ENCODE data around the gene BUD13. TPM values are rescaled to one million over a fixed set of nuclear protein-coding genes. Genes with fewer than 3 reads are reported as not detected.

Gene BUD13
- total and polyA plus RNA-seq, 2 of the 13 experiments (the other 11 are each of a cell fraction or from before 2014, with no cell fraction given), result 13.3 to 25.9 TPM

DNA sequence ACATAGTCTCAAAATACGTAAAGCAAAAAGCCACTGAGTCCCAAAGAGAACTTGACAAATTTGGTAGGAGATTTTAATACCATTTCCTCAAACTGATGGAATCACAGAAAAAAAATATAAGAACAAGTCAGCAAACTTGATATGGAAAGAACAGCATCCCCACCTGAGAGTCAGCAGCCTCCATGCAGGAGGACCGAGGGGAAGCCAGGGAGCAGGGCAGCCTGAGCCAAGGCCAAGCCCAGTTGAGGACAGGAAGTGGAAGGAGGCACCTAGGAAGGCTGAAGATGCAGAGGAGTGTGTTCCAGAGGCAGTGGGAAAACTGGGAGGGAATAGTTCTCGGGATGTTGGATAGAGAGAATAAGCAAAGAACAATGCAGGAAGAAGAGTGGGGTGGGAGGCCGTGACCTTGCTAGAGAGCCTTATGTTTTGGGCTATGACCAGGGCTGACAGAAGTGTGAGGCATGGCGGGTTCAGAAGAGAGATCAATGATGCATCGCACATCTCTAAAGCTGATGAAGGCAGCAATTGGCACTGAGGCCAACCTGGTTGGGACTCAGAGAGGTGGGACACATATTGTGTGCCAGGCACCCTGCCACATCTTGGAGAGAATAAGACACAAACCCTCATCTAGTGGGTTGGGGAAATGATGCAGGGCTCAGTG lies 34.9 kb upstream of the BUD13 start (continued):
- TF ChIP-seq, protein P1, sequence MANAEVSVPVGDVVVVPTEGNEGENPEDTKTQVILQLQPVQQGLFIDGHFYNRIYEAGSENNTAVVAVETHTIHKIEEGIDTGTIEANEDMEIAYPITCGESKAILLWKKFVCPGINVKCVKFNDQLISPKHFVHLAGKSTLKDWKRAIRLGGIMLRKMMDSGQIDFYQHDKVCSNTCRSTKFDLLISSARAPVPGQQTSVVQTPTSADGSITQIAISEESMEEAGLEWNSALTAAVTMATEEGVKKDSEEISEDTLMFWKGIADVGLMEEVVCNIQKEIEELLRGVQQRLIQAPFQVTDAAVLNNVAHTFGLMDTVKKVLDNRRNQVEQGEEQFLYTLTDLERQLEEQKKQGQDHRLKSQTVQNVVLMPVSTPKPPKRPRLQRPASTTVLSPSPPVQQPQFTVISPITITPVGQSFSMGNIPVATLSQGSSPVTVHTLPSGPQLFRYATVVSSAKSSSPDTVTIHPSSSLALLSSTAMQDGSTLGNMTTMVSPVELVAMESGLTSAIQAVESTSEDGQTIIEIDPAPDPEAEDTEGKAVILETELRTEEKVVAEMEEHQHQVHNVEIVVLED (CRISPR knock-in tag; IDR thresholded peaks at IDR 0.05; ENCODE audit: borderline replicate concordance), result 0 out of 2 replicates have a peak, but pooled peaks have one; percentile 2
- TF ChIP-seq MTF2 (CRISPR knock-in tag; IDR thresholded peaks at IDR 0.05; ENCODE audit: borderline replicate concordance) (no peak), KLF9 (CRISPR knock-in tag; IDR thresholded peaks at IDR 0.05; ENCODE audit: low read depth) (no peak), NFRKB (IDR thresholded peaks at IDR 0.05) (no peak), PRMT3 (CRISPR knock-in tag; IDR thresholded peaks at IDR 0.05; ENCODE audit: borderline replicate concordance, low read depth) (no peak), ZNF878 (CRISPR knock-in tag; IDR thresholded peaks at IDR 0.05) (no peak; the same call in 1 of the 2 replicates), ZSCAN31 (CRISPR knock-in tag; IDR thresholded peaks at IDR 0.05; ENCODE audit: low read depth) (no peak), HNF1A (IDR thresholded peaks at IDR 0.05; ENCODE audit: low read depth) (no peak), HNF1A (CRISPR knock-in tag; IDR thresholded peaks at IDR 0.05; ENCODE audit: borderline replicate concordance) (no peak), ZNF7 (CRISPR knock-in tag; IDR thresholded peaks at IDR 0.05) (no peak), YEATS2 (CRISPR knock-in tag; IDR thresholded peaks at IDR 0.05; ENCODE audit: borderline replicate concordance) (no peak; the same call in 1 of the 2 replicates), ELF1 (CRISPR knock-in tag; IDR thresholded peaks at IDR 0.05) (no peak), ZNF547 (CRISPR knock-in tag; IDR thresholded peaks at IDR 0.05) (0 out of 2 replicates have a peak, but pooled peaks have one; percentile 12), ZNF749 (CRISPR knock-in tag; IDR thresholded peaks at IDR 0.05; ENCODE audit: borderline replicate concordance) (no peak), POLR2A (IDR thresholded peaks at IDR 0.05; ENCODE audit: insufficient read depth in 1 of 2, low read depth in 2 of 2, low read length in 2 of 2) (peak; percentile 7 to 47; a peak in 1 of 4 replicates), MIER3 (CRISPR knock-in tag; IDR thresholded peaks at IDR 0.05; ENCODE audit: borderline replicate concordance) (no peak), MYC (CRISPR knock-in tag; IDR thresholded peaks at IDR 0.05; ENCODE audit: borderline replicate concordance) (peak; percentile 45; the same call in 1 of the 2 replicates), ZNF740 (CRISPR knock-in tag; IDR thresholded peaks at IDR 0.05) (no peak)
- TF ChIP-seq, protein P2, sequence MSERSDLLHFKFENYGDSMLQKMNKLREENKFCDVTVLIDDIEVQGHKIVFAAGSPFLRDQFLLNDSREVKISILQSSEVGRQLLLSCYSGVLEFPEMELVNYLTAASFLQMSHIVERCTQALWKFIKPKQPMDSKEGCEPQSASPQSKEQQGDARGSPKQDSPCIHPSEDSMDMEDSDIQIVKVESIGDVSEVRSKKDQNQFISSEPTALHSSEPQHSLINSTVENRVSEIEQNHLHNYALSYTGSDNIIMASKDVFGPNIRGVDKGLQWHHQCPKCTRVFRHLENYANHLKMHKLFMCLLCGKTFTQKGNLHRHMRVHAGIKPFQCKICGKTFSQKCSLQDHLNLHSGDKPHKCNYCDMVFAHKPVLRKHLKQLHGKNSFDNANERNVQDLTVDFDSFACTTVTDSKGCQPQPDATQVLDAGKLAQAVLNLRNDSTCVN (CRISPR knock-in tag; IDR thresholded peaks at IDR 0.05; ENCODE audit: borderline replicate concordance), result no peak
- TF ChIP-seq, protein P3, sequence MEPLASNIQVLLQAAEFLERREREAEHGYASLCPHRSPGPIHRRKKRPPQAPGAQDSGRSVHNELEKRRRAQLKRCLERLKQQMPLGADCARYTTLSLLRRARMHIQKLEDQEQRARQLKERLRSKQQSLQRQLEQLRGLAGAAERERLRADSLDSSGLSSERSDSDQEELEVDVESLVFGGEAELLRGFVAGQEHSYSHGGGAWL (CRISPR knock-in tag; IDR thresholded peaks at IDR 0.05), result no peak

Measured in HepG2 (cell line).